Activated naive CD4-positive, alpha-beta T cell treated with Interleukin-2 at 50 U/mL for 16 hours (primary cell): Measurements from ENCODE around the gene TMA16.

Experiments used
- DNase-seq: peaks from one replicate; pipeline ENCODE4 v3.0.0-alpha.2; 2020

The TMA16 gene

DNA sequence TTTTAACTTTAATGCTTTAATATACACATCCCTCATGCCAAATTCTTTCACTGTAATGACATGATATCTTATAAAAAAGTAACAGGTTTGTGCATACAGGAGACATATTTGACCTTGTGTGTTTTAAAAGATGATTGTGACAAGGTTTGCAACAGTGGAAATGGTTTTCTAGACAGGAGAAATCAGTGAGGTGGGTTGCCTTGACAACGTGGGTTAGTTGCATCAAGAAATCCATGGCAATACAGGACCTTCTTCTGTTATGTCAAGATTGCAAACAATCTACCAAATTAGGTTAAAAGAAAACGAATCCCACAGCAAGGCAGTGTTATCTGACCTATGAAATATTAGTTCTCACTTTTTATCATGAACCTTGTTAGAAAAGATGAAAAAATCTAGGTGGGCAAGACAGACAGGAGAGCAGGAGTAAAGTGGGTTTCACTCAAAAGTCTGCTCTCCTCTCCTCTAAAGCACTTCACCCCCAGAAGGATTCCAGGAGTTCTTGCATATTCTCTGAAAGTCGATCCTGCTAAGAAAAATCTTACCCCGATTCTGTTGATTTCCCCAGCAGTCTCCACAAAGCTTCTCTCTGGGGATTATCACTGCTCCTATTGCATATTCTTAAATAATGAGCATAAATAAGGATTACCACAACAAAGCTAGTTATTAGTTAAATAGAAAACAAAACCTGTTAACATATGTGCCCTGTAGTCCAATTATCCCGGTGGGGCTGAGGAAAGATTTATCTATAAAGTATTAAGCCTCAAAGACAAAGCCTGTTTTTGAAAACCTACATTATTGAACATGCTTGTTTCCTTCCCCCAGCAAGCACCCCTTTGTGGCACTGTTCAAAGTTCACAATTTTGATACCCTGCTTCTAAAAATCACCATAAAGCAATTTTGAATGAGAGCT, 71.0 kb downstream of the TMA16 start:
- DNase-seq, result no peak

DNA sequence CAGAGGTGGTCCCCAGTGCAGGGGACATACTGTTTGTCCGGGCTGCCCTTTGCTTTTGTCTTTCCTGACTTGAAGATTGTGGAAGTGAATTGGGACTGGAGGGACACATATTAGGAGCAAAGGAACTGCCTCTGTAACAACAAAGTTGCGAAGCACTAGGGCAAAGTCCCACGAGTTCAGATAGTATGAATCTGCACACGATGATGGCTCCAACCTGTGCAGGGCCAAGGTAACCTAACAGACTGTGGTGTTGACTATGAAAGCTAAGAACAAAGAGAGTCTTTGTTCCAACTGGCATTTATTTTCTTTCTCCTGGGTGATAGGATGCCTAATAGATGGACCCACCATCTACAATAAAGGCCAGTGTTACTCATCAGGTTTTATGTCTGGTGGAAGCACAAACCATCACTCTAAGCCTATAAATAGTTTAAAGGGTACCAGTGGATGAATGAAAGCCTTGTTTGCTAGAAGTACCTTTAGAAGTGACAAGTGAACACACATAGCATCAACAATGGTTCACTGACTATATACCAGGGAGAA, 71.8 kb downstream of the TMA16 start:
- no peak for DNase-seq

DNA sequence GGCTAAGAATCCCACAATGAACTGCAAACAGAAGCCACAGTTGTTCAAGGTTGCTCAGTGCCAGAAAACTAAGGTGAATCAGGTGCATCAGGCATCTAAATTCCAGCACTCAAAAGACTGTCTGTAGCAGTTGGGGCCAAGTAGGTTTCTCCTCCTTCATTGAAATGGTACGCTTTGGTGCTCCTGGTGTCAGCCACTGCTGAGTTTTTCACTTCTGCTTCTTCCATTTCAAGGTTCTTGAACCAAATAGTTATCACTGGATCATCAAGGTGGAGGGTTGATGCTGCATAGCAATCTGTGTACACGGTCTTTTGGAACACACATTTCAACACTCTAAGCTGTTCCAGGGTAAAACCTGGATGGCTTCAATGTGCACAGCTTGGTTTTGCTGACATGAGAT, 74.4 kb downstream of the TMA16 start:
- no peak for DNase-seq
